Parietal lobe (tissue), 2 donors: ENCODE measurements around the gene DAW1. TPM values are rescaled to one million over a fixed set of nuclear protein-coding genes. Genes with fewer than 3 reads are reported as not detected.

Source experiments
- small RNA-seq: library from RNA; depleted of rRNA; stranded (forward); fragments of <200 nt; gene quantifications from one replicate; pipeline ENCODE3, GENCODE V24; 2014; ENCODE audit warnings: low replicate concordance
- total RNA-seq: library from RNA; depleted of rRNA; stranded (reverse); fragments of >200 nt; gene quantifications from one replicate; pipeline ENCODE4 v1.2.3, GENCODE V29; 2014

Gene DAW1
- total RNA-seq = 2.5 TPM

GRCh38 chr2:227871375-227871791 lies at the start of gene DAW1:
Gene DAW1, plus strand, starts transcription at chr2:227871631. Its CDS starts 59 bp downstream, at chr2:227871690.

Small RNAs within 50 kb of the gene (small RNA-seq; reads per million reads assigned to genes)
- gene RF00402 = not detected

Other genes starting within 250 kb of the DAW1 start
- gene SCYGR5, start 204.8 kb upstream of the DAW1 start, total RNA-seq = not detected
- gene SLC19A3, start 153.6 kb upstream of the DAW1 start, total RNA-seq = 3.1 TPM
- not detected for gene SCYGR6, start 146.9 kb upstream of the DAW1 start, total RNA-seq
- gene SCYGR7, start 143.3 kb upstream of the DAW1 start, total RNA-seq = not detected
- not detected for gene SCYGR8, start 125.7 kb upstream of the DAW1 start, total RNA-seq
- not detected for gene CCL20, start 57.8 kb upstream of the DAW1 start, total RNA-seq